ENCODE measurements around the gene CREB3L1.

DNA sequence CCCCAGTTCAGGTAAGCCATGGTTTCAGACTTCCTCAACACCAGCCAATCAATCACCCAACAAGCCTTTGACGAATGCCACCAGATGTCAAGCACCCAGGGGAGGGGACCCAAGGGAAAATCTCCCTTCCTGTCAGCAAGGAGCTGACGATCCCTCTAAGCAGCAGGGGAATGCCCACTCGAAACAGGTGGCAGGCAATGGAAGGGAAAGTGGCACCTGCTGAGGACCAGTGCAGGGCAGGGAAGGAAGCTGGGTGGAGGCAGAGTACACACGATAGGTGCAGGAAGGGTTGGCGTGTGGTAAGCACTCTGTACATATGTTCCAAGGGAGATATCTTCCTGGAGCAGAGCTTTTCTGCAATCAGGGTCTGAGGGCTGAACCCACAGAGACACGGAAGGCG is 11.7 kb upstream of the CREB3L1 start:
- TF ChIP-seq, protein P1, sequence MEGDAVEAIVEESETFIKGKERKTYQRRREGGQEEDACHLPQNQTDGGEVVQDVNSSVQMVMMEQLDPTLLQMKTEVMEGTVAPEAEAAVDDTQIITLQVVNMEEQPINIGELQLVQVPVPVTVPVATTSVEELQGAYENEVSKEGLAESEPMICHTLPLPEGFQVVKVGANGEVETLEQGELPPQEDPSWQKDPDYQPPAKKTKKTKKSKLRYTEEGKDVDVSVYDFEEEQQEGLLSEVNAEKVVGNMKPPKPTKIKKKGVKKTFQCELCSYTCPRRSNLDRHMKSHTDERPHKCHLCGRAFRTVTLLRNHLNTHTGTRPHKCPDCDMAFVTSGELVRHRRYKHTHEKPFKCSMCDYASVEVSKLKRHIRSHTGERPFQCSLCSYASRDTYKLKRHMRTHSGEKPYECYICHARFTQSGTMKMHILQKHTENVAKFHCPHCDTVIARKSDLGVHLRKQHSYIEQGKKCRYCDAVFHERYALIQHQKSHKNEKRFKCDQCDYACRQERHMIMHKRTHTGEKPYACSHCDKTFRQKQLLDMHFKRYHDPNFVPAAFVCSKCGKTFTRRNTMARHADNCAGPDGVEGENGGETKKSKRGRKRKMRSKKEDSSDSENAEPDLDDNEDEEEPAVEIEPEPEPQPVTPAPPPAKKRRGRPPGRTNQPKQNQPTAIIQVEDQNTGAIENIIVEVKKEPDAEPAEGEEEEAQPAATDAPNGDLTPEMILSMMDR (IDR thresholded peaks at IDR 0.05), result no peak
- TF ChIP-seq POLR2A (IDR thresholded peaks at IDR 0.05), result no peak

Measured in right lobe of liver (tissue), 4 donors.